K562 (cell line): Measurements from ENCODE around the gene P2RX5. TPM values are rescaled to one million over a fixed set of nuclear protein-coding genes. Genes with fewer than 3 reads are reported as not detected.

Experiments
- ARHGAP35 ChIP-seq: fragments of 450-650 bp; IDR thresholded peaks from 2 replicates; pipeline ENCODE4 v1.6.1; 2018; ENCODE audit not compliant: partially characterized antibody
- PATZ1 ChIP-seq: fragments of 250-450 bp; sonication (Bioruptor Pico); IDR thresholded peaks from 2 replicates; pipeline ENCODE4 v1.5.0; 2020; ENCODE audit warnings: mild to moderate bottlenecking, borderline replicate concordance
- ZBTB17 ChIP-seq: fragments of 450-650 bp; formaldehyde crosslinking; IDR thresholded peaks from 2 replicates; pipeline ENCODE4 v1.4.0; 2020; ENCODE audit warnings: mild to moderate bottlenecking
- ZFPM2 ChIP-seq: fragments of 250-450 bp; sonication (Bioruptor Pico); IDR thresholded peaks from 2 replicates; pipeline ENCODE4 v1.5.1; 2022; ENCODE audit warnings: mild to moderate bottlenecking
- ZKSCAN3 ChIP-seq: fragments of 250-450 bp; sonication (Bioruptor Pico); IDR thresholded peaks from 2 replicates; pipeline ENCODE4 v1.4.0; 2020
- ZNF780A ChIP-seq: fragments of 250-450 bp; sonication (Bioruptor Pico); IDR thresholded peaks from 2 replicates; pipeline ENCODE4 v1.5.0; 2021; ENCODE audit warnings: mild to moderate bottlenecking
- polyA plus RNA-seq, 8 experiments: library from polyadenylated mRNA; depleted of rRNA in 4 of 8; stranded (reverse) in 5 of 8; unstranded in 3 of 8; fragments of >200 nt; fragmentation: Nextera tagmentation in 2 of 8; fragmentation: Illumina TruSeq in 1 of 8; extraction: Ambion mirVana in 2 of 8; extraction: Trizol in 1 of 8; gene quantifications; 2 replicates each; pipeline versions ENCODE4 v1.2.1 to v1.2.3, GENCODE V29; 2011 to 2014; ENCODE audit warnings: inconsistent platforms in 1 of 8, missing spikeins in 1 of 8
- total RNA-seq, 7 experiments: library from RNA; depleted of rRNA in 6 of 7; stranded (reverse); fragments of >200 nt in 6 of 7; fragmentation: Illumina TruSeq in 2 of 7; extraction: Trizol in 2 of 7; gene quantifications; 2 replicates each; pipeline versions ENCODE4 v1.2.1 to v1.2.3, GENCODE V29; 2011 to 2021; ENCODE audit warnings: low replicate concordance in 1 of 7
- TF ChIP-seq, protein P1 (sequence below), 2 experiments: fragments of 450-650 bp in 1 of 2; sonication (generic) in 1 of 2; formaldehyde crosslinking in 1 of 2; IDR thresholded peaks; 2 replicates each; pipeline versions ENCODE4 v1.7.1 to v1.9.0; 2016 to 2022; ENCODE audit warnings: inconsistent platforms in 1 of 2, mild to moderate bottlenecking in 1 of 2, missing genetic modification reagents in 1 of 2
- TF ChIP-seq, protein P2 (sequence below): fragments of 450-650 bp; formaldehyde crosslinking; IDR thresholded peaks from 2 replicates; pipeline ENCODE4 v1.4.0; 2020; ENCODE audit warnings: mild to moderate bottlenecking, moderate library complexity
- TF ChIP-seq, protein P3 (sequence below): fragments of 250-450 bp; sonication (Bioruptor Pico); IDR thresholded peaks from 2 replicates; pipeline ENCODE4 v1.4.0; 2020; ENCODE audit warnings: borderline replicate concordance
- TF ChIP-seq, protein P4 (sequence below), 3 experiments: fragments of 200-800 bp in 1 of 3; sonication (Bioruptor generic) in 1 of 3; sonication (generic) in 1 of 3; formaldehyde crosslinking in 1 of 3; IDR thresholded peaks; 2 replicates each; pipeline versions ENCODE4 v1.6.1 to v1.8.0; 2016 to 2022; ENCODE audit warnings: mild to moderate bottlenecking in 2 of 3, missing compliant biosample characterization in 2 of 3, missing genetic modification characterization in 2 of 3, missing genetic modification reagents in 1 of 3

The P2RX5 gene
- total and polyA plus RNA-seq, 9 of the 15 experiments (the other 6 are each of a cell fraction or from before 2014, with no cell fraction given), result 0.31 to 4.0 (median 1.3) TPM

DNA sequence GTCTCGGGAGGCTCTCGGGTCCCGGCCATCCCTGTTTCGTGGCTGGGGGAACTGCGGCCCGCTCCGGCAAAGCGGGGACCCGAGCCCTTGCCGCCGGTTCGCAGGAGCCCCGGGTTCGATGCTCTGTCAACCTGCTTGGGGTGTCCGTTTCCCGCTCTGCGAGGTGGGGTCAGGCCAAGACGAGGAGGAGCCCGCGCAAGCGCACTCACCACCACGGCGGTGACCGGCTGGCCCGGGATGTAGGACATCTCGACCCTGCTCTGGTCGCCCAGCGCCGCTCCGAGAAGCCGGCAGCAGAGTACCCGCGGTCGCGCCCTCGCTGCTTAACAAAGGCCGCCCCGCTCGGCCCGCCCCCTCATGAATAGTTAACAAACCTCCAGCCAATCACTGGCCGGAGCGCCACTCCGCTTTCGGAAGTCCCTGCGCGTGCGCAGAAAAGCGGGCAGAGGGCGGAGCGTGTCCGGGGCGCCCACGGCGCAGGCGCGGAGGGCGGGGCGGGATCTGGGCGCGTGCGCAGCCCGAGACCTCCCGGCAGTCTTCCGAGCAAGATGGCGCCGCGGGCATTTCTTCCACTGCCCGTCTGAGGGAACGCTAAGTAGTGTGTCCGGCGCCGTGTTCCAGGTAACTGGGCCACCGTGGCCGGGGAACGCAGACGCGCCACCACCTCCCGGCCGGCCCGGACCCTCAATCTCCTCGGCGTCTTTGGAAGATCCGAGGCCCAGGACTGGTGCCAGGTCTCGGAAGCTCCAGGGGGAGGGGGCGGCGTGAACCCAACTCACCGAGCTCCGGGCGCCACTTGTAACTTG, 27.5 kb downstream of the P2RX5 start, which contains the start of the genes EMC6 and TAX1BP3 (continued):
- TF ChIP-seq, protein P1, sequence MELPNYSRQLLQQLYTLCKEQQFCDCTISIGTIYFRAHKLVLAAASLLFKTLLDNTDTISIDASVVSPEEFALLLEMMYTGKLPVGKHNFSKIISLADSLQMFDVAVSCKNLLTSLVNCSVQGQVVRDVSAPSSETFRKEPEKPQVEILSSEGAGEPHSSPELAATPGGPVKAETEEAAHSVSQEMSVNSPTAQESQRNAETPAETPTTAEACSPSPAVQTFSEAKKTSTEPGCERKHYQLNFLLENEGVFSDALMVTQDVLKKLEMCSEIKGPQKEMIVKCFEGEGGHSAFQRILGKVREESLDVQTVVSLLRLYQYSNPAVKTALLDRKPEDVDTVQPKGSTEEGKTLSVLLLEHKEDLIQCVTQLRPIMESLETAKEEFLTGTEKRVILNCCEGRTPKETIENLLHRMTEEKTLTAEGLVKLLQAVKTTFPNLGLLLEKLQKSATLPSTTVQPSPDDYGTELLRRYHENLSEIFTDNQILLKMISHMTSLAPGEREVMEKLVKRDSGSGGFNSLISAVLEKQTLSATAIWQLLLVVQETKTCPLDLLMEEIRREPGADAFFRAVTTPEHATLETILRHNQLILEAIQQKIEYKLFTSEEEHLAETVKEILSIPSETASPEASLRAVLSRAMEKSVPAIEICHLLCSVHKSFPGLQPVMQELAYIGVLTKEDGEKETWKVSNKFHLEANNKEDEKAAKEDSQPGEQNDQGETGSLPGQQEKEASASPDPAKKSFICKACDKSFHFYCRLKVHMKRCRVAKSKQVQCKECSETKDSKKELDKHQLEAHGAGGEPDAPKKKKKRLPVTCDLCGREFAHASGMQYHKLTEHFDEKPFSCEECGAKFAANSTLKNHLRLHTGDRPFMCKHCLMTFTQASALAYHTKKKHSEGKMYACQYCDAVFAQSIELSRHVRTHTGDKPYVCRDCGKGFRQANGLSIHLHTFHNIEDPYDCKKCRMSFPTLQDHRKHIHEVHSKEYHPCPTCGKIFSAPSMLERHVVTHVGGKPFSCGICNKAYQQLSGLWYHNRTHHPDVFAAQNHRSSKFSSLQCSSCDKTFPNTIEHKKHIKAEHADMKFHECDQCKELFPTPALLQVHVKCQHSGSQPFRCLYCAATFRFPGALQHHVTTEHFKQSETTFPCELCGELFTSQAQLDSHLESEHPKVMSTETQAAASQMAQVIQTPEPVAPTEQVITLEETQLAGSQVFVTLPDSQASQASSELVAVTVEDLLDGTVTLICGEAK (IDR thresholded peaks at IDR 0.05), result no peak
- TF ChIP-seq, protein P1 (CRISPR knock-in tag; IDR thresholded peaks at IDR 0.05), result no peak
- TF ChIP-seq ZNF780A (CRISPR knock-in tag) (no peak), ZFPM2 (no peak), ZKSCAN3 (CRISPR knock-in tag) (no peak), ARHGAP35 (no peak), ZBTB17 (CRISPR knock-in tag) (no peak), PATZ1 (no peak)
- TF ChIP-seq, protein P2, sequence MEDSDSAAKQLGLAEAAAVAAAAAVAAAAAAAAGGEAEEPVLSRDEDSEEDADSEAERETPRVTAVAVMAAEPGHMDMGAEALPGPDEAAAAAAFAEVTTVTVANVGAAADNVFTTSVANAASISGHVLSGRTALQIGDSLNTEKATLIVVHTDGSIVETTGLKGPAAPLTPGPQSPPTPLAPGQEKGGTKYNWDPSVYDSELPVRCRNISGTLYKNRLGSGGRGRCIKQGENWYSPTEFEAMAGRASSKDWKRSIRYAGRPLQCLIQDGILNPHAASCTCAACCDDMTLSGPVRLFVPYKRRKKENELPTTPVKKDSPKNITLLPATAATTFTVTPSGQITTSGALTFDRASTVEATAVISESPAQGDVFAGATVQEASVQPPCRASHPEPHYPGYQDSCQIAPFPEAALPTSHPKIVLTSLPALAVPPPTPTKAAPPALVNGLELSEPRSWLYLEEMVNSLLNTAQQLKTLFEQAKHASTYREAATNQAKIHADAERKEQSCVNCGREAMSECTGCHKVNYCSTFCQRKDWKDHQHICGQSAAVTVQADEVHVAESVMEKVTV (CRISPR knock-in tag), result no peak
- TF ChIP-seq, protein P3, sequence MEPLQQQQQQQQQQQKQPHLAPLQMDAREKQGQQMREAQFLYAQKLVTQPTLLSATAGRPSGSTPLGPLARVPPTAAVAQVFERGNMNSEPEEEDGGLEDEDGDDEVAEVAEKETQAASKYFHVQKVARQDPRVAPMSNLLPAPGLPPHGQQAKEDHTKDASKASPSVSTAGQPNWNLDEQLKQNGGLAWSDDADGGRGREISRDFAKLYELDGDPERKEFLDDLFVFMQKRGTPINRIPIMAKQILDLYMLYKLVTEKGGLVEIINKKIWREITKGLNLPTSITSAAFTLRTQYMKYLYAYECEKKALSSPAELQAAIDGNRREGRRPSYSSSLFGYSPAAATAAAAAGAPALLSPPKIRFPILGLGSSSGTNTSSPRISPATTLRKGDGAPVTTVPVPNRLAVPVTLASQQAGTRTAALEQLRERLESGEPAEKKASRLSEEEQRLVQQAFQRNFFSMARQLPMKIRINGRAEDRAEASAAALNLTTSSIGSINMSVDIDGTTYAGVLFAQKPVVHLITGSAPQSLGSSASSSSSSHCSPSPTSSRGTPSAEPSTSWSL (CRISPR knock-in tag), result no peak
- TF ChIP-seq, protein P4, sequence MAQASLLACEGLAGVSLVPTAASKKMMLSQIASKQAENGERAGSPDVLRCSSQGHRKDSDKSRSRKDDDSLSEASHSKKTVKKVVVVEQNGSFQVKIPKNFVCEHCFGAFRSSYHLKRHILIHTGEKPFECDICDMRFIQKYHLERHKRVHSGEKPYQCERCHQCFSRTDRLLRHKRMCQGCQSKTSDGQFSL (CRISPR knock-in tag; IDR thresholded peaks at IDR 0.05), result no peak
- TF ChIP-seq, protein P4 (tag; IDR thresholded peaks at IDR 0.05), result no peak
